H1 (cell line): ENCODE data around the gene TRAK1. TPM values are rescaled to one million over a fixed set of nuclear protein-coding genes. Genes with fewer than 3 reads are reported as not detected.
A peak's percentile ranks its signal among the peaks of the same experiment; 100 is the strongest.

Experiments used
- CTCF ChIA-PET: fragments of 300-600 bp; sonication (Branson Sonifier 250); formaldehyde crosslinking; loops from one replicate; lab custom pipeline; 2021; ENCODE audit not compliant: partially characterized antibody; lab: Charles Lee
- POLR2A ChIA-PET: fragments of 300-600 bp; sonication (Branson Sonifier 250); formaldehyde crosslinking; loops from one replicate; lab custom pipeline; 2021; ENCODE audit warnings: inconsistent platforms; ENCODE audit not compliant: partially characterized antibody; lab: Charles Lee
- DNase-seq, 2 experiments: peaks; one replicate each; pipeline versions ENCODE4 v3.0.0 to v3.0.0-alpha.2; 2010 to 2022; ENCODE audit warnings: low spot score in 2 of 2, low read depth in 1 of 2, mixed read lengths in 1 of 2
- FAIRE-seq: peaks from 2 replicates; lab custom pipeline; 2011; peaks lifted over from hg19 to GRCh38; lab: Jason Lieb, UNC
- H2AFZ ChIP-seq: 2 replicates; pipeline ENCODE4 v1.8.1; 2012; ENCODE audit warnings: low read length, inconsistent platforms
- H2AK5ac ChIP-seq: 2 replicates; pipeline ENCODE4 v1.6.1; 2013; ENCODE audit warnings: low read depth, low read length
- H2BK120ac ChIP-seq: replicated peaks from 2 replicates; pipeline ENCODE3; 2013; ENCODE audit warnings: low read depth, low read length, inconsistent platforms
- H2BK12ac ChIP-seq: 2 replicates; pipeline ENCODE4 v1.6.1; 2013; ENCODE audit warnings: low read depth, low read length
- H2BK15ac ChIP-seq: 2 replicates; pipeline ENCODE4 v1.6.1; 2013; ENCODE audit warnings: low read length
- H2BK20ac ChIP-seq: 2 replicates; pipeline ENCODE4 v1.6.1; 2013; ENCODE audit warnings: low read length
- H2BK5ac ChIP-seq: 2 replicates; pipeline ENCODE4 v1.6.1; 2013; ENCODE audit warnings: low read depth, low read length
- H3K14ac ChIP-seq: 2 replicates; pipeline ENCODE4 v1.6.1; 2013; ENCODE audit warnings: inconsistent platforms; ENCODE audit not compliant: insufficient read length
- H3K18ac ChIP-seq: 2 replicates; pipeline ENCODE4 v1.6.1; 2013; ENCODE audit warnings: low read length; ENCODE audit errors: extremely low read depth
- H3K23ac ChIP-seq: 2 replicates; pipeline ENCODE4 v1.6.1; 2013; ENCODE audit warnings: inconsistent platforms; ENCODE audit not compliant: insufficient read length
- H3K23me2 ChIP-seq: 2 replicates; pipeline ENCODE4 v1.6.1; 2013; ENCODE audit warnings: low read depth, low read length
- H3K27ac ChIP-seq: 2 replicates; pipeline ENCODE4 v1.6.1; 2011; ENCODE audit warnings: low read depth, low read length, inconsistent platforms
- H3K27me3 ChIP-seq, 4 experiments: replicated peaks in 1 of 4; 1 replicate in 1 of 4; 2 replicates in 3 of 4; pipeline versions ENCODE4 v1.6.1 to v1.8.1; 2011 to 2013; ENCODE audit warnings: low read length in 3 of 4, mild to moderate bottlenecking in 3 of 4, inconsistent platforms in 2 of 4, mixed read lengths in 2 of 4, moderate library complexity in 1 of 4; ENCODE audit not compliant: control insufficient read depth in 3 of 4, insufficient read depth in 3 of 4; ENCODE audit errors: extremely low read depth in 1 of 4
- H3K36me3 ChIP-seq, 4 experiments: 2 replicates each; pipeline versions ENCODE4 v1.6.1 to v1.8.1; 2011 to 2013; ENCODE audit warnings: mild to moderate bottlenecking in 4 of 4, low read length in 3 of 4, moderate library complexity in 2 of 4, control low read depth in 1 of 4, inconsistent platforms in 1 of 4; ENCODE audit not compliant: insufficient read depth in 4 of 4, control insufficient read depth in 2 of 4
- H3K4ac ChIP-seq: replicated peaks from 2 replicates; pipeline ENCODE3; 2013; ENCODE audit warnings: low read length, low read depth, mixed read lengths, inconsistent platforms; ENCODE audit not compliant: insufficient read length
- H3K4me1 ChIP-seq, 4 experiments: replicated peaks in 1 of 4; 1 replicate in 1 of 4; 2 replicates in 3 of 4; pipeline versions ENCODE4 v1.6.1 to v1.8.1; 2011 to 2013; ENCODE audit warnings: low read length in 3 of 4, inconsistent platforms in 2 of 4, mixed read lengths in 1 of 4; ENCODE audit not compliant: insufficient read depth in 4 of 4, control insufficient read depth in 3 of 4
- H3K4me2 ChIP-seq, 2 experiments: 2 replicates each; pipeline versions ENCODE4 v1.6.1 to v1.8.1; 2011 to 2013; ENCODE audit warnings: low read depth in 2 of 2, low read length in 2 of 2, control low read depth in 1 of 2, inconsistent platforms in 1 of 2, mild to moderate bottlenecking in 1 of 2; ENCODE audit not compliant: insufficient read depth in 1 of 2
- H3K4me3 ChIP-seq, 4 experiments: fragments of 200-600, 300-600 bp in 1 of 4; sonication (generic), shearing (Covaris generic), sonication (Bioruptor Twin) in 1 of 4; 2 replicates each; pipeline versions ENCODE4 v1.5.1 to v1.8.1; 2011 to 2016; ENCODE audit warnings: low read length in 4 of 4, low read depth in 3 of 4, control low read depth in 2 of 4, inconsistent platforms in 2 of 4, mild to moderate bottlenecking in 2 of 4, mixed read lengths in 1 of 4, moderate library complexity in 1 of 4; ENCODE audit not compliant: insufficient read depth in 2 of 4; ENCODE audit errors: extremely low read depth in 1 of 4
- H3K56ac ChIP-seq: replicated peaks from 2 replicates; pipeline ENCODE3; 2013; ENCODE audit warnings: low read depth, mild to moderate bottlenecking, mixed read lengths, low read length, inconsistent platforms; ENCODE audit not compliant: insufficient read length
- H3K79me1 ChIP-seq: 2 replicates; pipeline ENCODE4 v1.6.1; 2013; ENCODE audit warnings: low read depth, low read length, control low read depth
- H3K79me2 ChIP-seq, 2 experiments: 2 replicates each; pipeline versions ENCODE4 v1.6.1 to v1.8.1; 2012 to 2013; ENCODE audit warnings: low read length in 2 of 2, mild to moderate bottlenecking in 2 of 2, inconsistent platforms in 1 of 2; ENCODE audit not compliant: insufficient read depth in 2 of 2, control insufficient read depth in 1 of 2
- H3K9ac ChIP-seq, 4 experiments: replicated peaks in 1 of 4; 1 replicate in 1 of 4; 2 replicates in 3 of 4; pipeline versions ENCODE4 v1.6.1 to v1.8.1; 2011 to 2013; ENCODE audit warnings: low read depth in 3 of 4, low read length in 3 of 4, control low read depth in 2 of 4, mild to moderate bottlenecking in 2 of 4, moderate library complexity in 2 of 4, inconsistent platforms in 1 of 4; ENCODE audit errors: extremely low read depth in 1 of 4
- H3K9me3 ChIP-seq, 2 experiments: 2 replicates each; pipeline versions ENCODE4 v1.6.1 to v1.8.1; 2012 to 2013; ENCODE audit warnings: mild to moderate bottlenecking in 2 of 2, moderate library complexity in 2 of 2, control low read depth in 1 of 2, inconsistent platforms in 1 of 2, low read depth in 1 of 2, low read length in 1 of 2, mixed read lengths in 1 of 2; ENCODE audit not compliant: insufficient read depth in 2 of 2
- H4K20me1 ChIP-seq, 2 experiments: replicated peaks in 1 of 2; 2 replicates each; pipeline versions ENCODE3 to v1.8.1; 2011 to 2013; ENCODE audit warnings: inconsistent platforms in 2 of 2, low read length in 2 of 2, mild to moderate bottlenecking in 1 of 2; ENCODE audit not compliant: insufficient read depth in 2 of 2, control insufficient read depth in 1 of 2
- H4K5ac ChIP-seq: 2 replicates; pipeline ENCODE4 v1.6.1; 2013; ENCODE audit warnings: low read length, low read depth, mixed read lengths, inconsistent platforms; ENCODE audit not compliant: insufficient read length
- H4K8ac ChIP-seq: 2 replicates; pipeline ENCODE4 v1.8.0; 2013; ENCODE audit warnings: mild to moderate bottlenecking, moderate library complexity, low read length, inconsistent platforms; ENCODE audit not compliant: insufficient read depth; ENCODE audit errors: extremely low read depth
- H4K91ac ChIP-seq: replicated peaks from 2 replicates; pipeline ENCODE3; 2013; ENCODE audit warnings: low read length, mixed read lengths, inconsistent platforms; ENCODE audit not compliant: insufficient read length
- ATF2 ChIP-seq: IDR thresholded peaks from 2 replicates; pipeline ENCODE4 v1.6.1; 2012; ENCODE audit warnings: low read length, inconsistent platforms
- BCL11A ChIP-seq, 2 experiments: IDR thresholded peaks; one replicate each; pipeline ENCODE4 v1.6.1; 2011; ENCODE audit warnings: low read depth in 2 of 2, low read length in 2 of 2, mild to moderate bottlenecking in 2 of 2
- CEBPB ChIP-seq: IDR thresholded peaks from 2 replicates; pipeline ENCODE4 v1.6.1; 2012; ENCODE audit warnings: low read depth, low read length
- MAX ChIP-seq: IDR thresholded peaks from 2 replicates; pipeline ENCODE4 v1.6.1; 2012; ENCODE audit warnings: inconsistent platforms
- POLR2A ChIP-seq, 2 experiments: IDR thresholded peaks; 1 replicate in 1 of 2; 2 replicates in 1 of 2; pipeline ENCODE4 v1.6.1; 2011; ENCODE audit warnings: low read depth in 2 of 2, low read length in 2 of 2, mild to moderate bottlenecking in 2 of 2; ENCODE audit errors: control extremely low read depth in 1 of 2
- RAD21 ChIP-seq, 2 experiments: IDR thresholded peaks in 1 of 2; conservative IDR thresholded peaks in 1 of 2; 2 replicates each; pipeline ENCODE4 v1.6.1; 2011; ENCODE audit warnings: low read depth in 2 of 2, low read length in 2 of 2, improper control_type of control experiment in 1 of 2, inconsistent platforms in 1 of 2, mild to moderate bottlenecking in 1 of 2, moderate library complexity in 1 of 2
- TAF7 ChIP-seq: optimal IDR thresholded peaks from 2 replicates; pipeline ENCODE3; 2011; ENCODE audit warnings: low read depth, mild to moderate bottlenecking, inconsistent platforms, low read length, moderate library complexity, borderline replicate concordance
- TCF12 ChIP-seq: IDR thresholded peaks from 2 replicates; pipeline ENCODE4 v1.6.1; 2011; ENCODE audit warnings: low read depth, mild to moderate bottlenecking, low read length
- WGBS, 2 experiments: shearing (Covaris generic) in 1 of 2; methylation state at CpG; one replicate each; pipeline versions ENCODE4 v1.1.6 to v1.1.7; 2013 to 2015; ENCODE audit warnings: low lambda C conversion rate in 2 of 2, mixed read lengths in 2 of 2, inconsistent platforms in 1 of 2, low coverage in 1 of 2, missing lambda C conversion rate in 1 of 2; ENCODE audit not compliant: insufficient replicate concordance in 2 of 2, insufficient coverage in 1 of 2, insufficient read length in 1 of 2; ENCODE audit errors: extremely low coverage in 1 of 2, missing lambda C conversion rate in 1 of 2; 5-methylcytosine and 5-hydroxymethylcytosine counted together
- polyA plus RNA-seq, 7 experiments: library from polyadenylated mRNA; depleted of rRNA in 3 of 7; stranded (reverse) in 5 of 7; unstranded in 2 of 7; fragments of >200 nt in 5 of 7; fragments of 200-250 nt in 2 of 7; gene quantifications; 1 replicate in 5 of 7; 2 replicates in 1 of 7; 4 replicates in 1 of 7; pipeline versions ENCODE4 v1.2.1 to v1.2.3, GENCODE V29; 2011 to 2013; ENCODE audit warnings: missing spikeins in 2 of 7, mixed read lengths in 2 of 7
- total RNA-seq: library from RNA; stranded (reverse); fragmentation: NEBNext Ultra II Directional; extraction: Animal tissue kit (Norgen Biotek cat#: 25700); gene quantifications from 2 replicates; pipeline ENCODE4 v1.2.1, GENCODE V29; 2021

Gene TRAK1
- total and polyA plus RNA-seq, 2 of the 8 experiments (the other 6 are each of a cell fraction or from before 2014, with no cell fraction given) = 21.3 to 32.7 TPM

- Histone ChIP-seq H3K9ac (no peak overlapping the region), H2BK120ac (no peak overlapping the region), H3K27me3 (no peaks in the 10 kb centered on the region), H3K36me3 (no peaks in the 10 kb centered on the region), H2AK5ac (no peak overlapping the region), H3K4me2 (no peak overlapping the region), H3K14ac (no peak overlapping the region), H2AFZ (no peak overlapping the region), H4K20me1 (no peaks in the 10 kb centered on the region), H3K4ac (no peak overlapping the region), H3K79me1 (0 out of 2 replicates have a peak, but pooled peaks cover 2% of the 10 kb centered on the region), H2BK15ac (no peak overlapping the region), H3K79me2 (no peaks in the 10 kb centered on the region), H3K4me1 (peaks cover 0 to 5% (median 0%) of the 10 kb centered on the region in 4 experiments; a peak in 1 of 7 replicates), H4K8ac (no peak overlapping the region), H2BK5ac (0 out of 2 replicates have a peak overlapping the region, but pooled peaks have one; percentile 2), H3K23me2 (no peaks in the 10 kb centered on the region), H3K56ac (no peak overlapping the region), H2BK20ac (no peak overlapping the region), H3K4me3 (no peak overlapping the region), H3K23ac (no peak overlapping the region), H4K5ac (no peak overlapping the region), H2BK12ac (no peak overlapping the region), H4K91ac (no peak overlapping the region), H3K9me3 (no peaks in the 10 kb centered on the region), H3K27ac (no peak overlapping the region)
- DNase-seq = no peak
- ChIA-PET POLR2A (interaction anchor here (1.1 kb wide), 2 partner anchors 14 to 17 kb away, joined by 3 to 4 read pairs; no protein-coding TSS in a partner anchor), CTCF (interaction anchor here (0.8 to 5.2 kb wide), 6 partner anchors 16 to 916 kb away, joined by 3 to 28 read pairs (median 4); no protein-coding TSS in a partner anchor)
- WGBS, 2 experiments = 97% methylated on average over 3 of the region's 3 CpGs; no CpG with 5 or more reads in 1 of the 2 experiments
- FAIRE-seq = no peak
- TF ChIP-seq TAF7 (no peak), MAX (no peak), POLR2A (IDR thresholded peaks at IDR 0.05; ENCODE audit: control extremely low read depth in 1 of 2, low read depth in 2 of 2, low read length in 2 of 2) (no peak), ATF2 (no peak), CEBPB (no peak), BCL11A (IDR thresholded peaks at IDR 0.05; ENCODE audit: low read depth in 2 of 2, low read length in 2 of 2) (no peak), RAD21 (IDR thresholded peaks at IDR 0.05 in 1 of 2, conservative IDR thresholded peaks at IDR 0.05 in 1 of 2; ENCODE audit: low read depth in 2 of 2, low read length in 2 of 2) (no peak), TCF12 (no peak)
- TF ChIP-seq, all 59 proteins: peak for 0
- no peak overlapping the region for H3K18ac ChIP-seq
Observed at GRCh38 chr3:42134867-42135464, 43.8 kb downstream of the TRAK1 start.
